NCI-H2081 treated with DMSO at 0.1 percent for 48 hours (cell line): Measurements from ENCODE around the gene PTPRCAP.
A peak's percentile ranks its signal among the peaks of the same experiment; 100 is the strongest.

Experiments
- DNase-seq: peaks from one replicate; lab custom pipeline; 2025; lab: John Stamatoyannopoulos, UW

Gene PTPRCAP

DNA sequence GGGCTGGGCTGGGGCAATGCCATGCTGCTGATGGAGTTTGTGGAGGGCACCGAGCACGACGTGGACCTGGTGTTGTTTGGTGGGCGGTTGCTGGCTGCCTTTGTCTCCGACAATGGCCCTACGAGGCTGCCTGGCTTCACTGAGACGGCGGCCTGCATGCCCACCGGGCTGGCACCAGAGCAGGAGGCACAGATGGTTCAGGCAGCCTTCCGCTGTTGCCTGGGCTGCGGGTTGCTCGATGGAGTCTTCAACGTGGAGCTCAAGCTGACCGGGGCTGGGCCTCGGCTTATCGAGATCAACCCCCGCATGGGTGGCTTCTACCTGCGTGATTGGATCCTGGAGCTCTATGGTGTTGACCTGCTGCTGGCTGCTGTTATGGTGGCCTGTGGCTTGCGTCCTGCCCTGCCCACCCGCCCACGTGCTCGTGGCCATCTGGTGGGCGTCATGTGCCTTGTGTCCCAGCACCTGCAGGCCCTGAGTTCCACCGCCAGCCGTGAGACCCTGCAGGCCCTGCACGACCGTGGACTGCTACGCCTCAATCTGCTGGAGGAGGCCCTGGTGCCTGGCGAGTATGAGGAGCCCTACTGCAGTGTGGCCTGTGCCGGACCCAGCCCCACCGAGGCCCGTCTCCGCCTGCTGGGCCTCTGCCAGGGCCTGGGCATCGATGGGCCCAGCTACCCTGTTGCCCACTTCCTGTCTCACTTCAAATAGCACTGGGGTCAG, 13.4 kb downstream of the PTPRCAP start:
- DNase-seq = no peak

DNA sequence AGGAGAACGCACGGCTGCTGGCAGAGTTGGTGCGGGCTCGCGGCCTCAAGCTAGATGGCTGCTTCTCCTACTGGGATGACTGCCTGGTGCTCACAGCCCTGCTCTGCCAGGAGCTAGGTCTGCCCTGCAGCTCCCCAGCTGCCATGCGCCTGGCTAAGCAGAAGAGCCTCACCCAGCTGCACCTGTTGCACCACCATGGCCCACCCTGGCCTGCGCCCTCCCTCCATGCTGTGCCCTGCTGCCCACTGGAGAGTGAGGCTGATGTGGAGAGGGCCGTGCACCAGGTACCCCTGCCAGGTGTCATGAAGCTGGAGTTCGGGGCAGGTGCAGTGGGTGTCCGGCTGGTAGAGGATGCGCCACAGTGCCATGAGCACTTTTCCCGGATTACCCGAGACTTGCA, 14.0 kb downstream of the PTPRCAP start:
- DNase-seq = no peak

DNA sequence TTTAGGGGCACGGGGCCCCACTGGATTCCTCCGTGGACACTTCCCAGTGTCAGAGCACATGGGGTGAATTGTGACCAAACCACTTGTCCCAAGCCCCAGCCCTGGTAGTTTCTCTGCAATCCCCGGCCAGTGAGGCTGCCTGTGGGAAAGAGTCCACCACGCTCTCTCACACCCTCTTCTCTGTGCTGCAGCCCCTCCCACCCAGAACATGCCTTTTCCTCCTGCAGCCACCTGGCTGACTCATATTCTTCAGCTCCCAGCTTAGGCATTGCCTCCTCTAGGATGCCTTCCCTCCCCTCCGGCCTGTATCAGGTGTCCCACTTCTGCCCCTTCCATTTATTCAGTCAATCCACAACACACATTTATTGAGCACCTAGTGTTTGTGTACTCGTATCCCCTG, 14.6 kb downstream of the PTPRCAP start:
- DNase-seq = no peak

GRCh38 chr11:67421430-67422031, 16.0 kb downstream of the PTPRCAP start:
- no peak for DNase-seq

DNA sequence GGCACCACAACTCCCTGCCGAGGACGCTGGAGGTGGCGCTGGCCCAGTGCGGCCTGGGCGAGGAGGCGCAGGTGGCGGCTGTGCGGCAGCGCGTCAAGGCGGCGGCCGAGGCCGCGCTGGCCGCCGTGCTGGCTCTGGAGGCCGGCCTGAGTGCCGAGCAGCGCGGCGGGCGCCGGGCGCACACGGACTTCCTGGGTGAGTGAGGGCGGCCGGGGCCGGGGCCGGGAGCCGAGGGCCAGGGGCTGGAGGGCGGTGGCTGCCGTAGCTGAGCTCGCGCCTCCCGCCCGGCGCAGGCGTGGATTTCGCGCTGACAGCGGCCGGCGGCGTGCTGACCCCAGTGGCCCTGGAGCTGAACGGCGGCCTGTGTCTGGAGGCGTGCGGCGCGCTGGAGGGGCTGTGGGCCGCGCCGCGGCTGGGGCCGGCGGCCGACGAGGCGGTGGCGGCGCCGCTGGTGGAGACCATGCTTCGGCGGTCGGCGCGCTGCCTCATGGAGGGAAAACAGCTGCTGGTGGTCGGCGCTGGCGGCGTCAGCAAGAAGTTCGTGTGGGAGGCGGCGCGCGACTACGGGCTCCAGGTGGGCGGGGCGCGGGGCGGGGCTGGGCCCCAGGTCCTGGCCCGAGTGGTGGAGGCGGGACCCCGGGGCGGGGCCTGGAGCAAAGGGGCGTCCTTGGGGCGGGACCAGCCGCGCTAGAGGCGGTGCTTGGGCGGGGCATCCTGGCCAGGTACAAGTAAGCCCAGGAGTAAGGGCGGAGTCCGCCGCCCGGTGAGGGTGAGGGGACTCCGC, 16.6 kb downstream of the PTPRCAP start:
- peak; percentile 22 for DNase-seq

DNA sequence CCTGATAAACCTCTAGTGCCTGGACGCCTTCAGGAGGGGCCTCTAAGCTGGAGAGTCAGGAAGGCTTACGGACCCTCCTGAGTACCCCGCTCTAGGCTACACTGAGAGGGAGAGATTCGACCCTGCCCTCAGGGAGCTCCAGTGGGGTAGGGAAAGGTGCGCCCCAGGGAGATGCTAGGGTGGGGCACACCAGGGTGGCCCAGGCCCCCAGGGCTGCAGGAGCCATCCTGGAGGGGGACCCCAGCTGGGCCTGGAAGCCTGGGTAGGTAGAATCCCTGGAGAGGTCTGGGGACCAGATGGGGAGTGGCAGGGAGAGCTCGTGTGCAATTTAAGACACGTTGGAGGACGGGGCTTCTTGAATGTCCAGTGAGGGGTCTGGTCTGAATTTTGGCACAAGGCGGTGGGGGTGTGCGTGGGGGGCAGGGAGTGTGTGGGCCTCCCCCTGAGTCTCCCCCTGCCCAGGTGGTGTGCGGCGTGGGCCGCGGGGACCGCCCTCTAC, 17.3 kb downstream of the PTPRCAP start:
- DNase-seq = no peak

GRCh38 chr11:67419325-67420049, 18.0 kb downstream of the PTPRCAP start:
- DNase-seq = no peak

GRCh38 chr11:67418476-67419281, 18.8 kb downstream of the PTPRCAP start:
- DNase-seq = no peak

- no peak for DNase-seq
These were observed 20.1 kb downstream of the PTPRCAP start for GRCh38 chr11:67417425-67417824.

DNA sequence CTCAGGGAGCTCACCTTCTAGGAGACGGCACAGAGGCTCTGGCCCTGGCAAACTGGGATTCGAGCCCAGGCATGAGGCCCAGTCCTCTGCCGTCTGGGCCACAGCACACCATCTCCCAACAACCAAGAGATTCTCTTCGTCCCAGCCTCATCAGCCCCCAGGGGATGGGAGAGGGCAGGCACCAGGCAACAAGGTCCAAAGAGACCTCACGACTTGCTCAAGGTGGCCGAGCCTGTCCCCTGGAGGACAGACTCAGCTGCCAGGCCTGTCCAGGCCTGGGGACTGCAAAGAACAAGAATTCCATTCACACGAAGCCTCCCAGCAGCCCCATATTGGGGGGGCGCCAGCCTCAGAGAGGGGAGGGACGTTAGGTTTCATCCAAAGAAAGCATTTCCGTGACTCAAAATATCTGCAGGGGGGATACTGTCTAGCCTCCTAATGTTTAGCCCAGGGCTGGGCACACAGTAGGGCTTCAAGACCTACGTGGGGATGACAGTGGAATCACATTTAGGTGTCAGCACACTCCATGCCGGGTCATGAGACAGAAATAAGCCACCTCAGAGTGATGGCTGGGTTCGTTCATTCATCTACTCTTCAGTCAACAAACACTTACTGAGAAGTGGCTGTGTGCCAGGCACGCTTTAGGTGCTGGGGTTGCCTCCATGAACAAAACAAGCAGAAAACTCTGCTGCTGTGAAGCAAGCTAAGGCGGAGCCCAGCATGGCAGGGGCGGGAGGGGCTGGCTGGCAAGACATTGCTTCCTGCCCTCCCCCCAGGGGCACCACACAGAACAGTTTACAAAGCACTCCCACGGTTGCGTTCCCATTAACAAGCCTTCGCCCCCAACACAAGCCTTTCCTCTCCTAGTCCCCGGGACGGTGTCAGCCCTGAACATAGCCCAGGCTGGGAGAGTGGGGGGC, 20.8 kb downstream of the PTPRCAP start:
- peak; percentile 18 for DNase-seq

GRCh38 chr11:67415501-67416304, 21.8 kb downstream of the PTPRCAP start, which contains the start of gene CARNS1:
CARNS1 (plus strand) TSS chr11:67415678; CDS start chr11:67416200, 522 bp downstream.
- no peak for DNase-seq

DNA sequence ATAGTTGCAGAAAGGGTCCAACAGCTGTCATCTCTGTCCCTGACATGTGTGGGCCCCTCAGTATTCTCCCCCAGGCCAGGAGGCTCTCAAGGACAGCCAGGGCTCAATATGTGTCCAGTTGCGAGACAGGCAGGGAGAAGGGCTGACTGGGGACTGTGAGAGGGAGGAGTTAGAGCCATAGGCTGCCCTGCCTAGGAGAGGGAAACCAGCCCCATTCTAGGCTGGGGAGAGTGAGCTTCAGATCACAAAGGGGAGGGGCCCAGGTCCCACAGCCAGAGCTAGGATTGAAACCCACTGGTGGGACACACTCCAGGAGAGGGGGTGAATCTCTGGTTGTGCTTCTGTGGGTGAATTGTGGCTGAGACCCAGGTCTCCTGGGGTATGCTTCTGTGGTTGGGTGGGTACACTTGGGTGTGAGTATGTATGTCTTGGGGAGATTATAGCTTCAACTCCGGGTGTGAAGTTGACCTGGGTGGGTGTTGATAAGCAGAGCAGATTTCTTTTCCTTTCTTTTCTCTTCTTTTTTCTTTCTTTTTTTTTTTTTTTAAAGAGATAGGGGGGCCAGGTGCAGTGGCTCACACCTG, 24.1 kb downstream of the PTPRCAP start:
- DNase-seq = no peak

DNA sequence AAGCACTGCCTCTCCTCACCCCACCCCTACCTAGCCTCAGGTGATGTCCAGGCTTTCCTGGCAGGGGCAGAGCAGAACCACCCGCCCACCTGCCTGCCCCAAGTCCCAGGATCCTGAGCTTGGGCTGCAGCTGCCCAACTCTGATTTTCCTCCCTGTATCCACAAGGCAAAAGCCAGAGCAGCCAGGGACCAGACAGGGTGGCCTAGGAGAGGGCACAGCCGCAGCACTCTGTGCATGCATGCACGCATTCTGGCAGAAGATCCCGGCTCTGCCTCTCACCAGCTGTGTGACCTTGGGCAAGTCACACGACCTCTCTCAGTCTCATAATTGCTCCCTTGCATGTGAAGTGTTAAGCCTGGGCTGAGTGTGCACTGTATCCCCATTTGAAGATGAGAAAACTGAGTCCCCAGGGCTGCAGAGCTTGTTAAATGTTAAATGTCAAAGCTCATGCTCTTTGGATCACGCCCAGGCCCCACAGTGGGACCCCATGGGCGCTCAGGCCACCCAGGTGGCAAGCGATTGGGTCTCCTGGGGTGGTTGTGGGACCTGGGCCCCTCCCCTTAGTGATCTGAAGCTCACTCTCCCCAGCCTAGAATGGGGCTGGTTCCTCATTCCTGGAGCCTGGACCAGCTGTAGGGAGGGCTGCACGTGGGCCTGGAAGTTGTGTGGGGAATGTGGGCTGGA, 24.8 kb downstream of the PTPRCAP start:
- DNase-seq = no peak

DNA sequence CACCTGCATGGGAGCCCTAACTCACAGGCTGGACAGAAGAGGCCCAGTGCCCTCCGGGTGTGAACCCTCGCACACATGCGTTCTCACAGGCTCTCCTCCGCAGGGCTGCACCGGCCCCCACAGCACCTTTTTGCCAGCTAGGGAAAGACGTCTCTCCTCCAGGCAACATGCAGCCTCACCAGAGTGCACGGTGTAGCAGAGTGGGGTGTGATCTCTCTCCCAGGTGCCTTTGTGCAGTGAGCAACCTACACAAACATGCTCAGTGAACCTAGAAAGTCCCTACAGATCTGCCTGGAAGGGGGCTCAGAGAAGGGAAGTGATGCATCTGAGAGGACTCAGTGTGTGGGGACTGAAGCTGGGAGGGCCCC, 25.7 kb downstream of the PTPRCAP start:
- no peak for DNase-seq

DNA sequence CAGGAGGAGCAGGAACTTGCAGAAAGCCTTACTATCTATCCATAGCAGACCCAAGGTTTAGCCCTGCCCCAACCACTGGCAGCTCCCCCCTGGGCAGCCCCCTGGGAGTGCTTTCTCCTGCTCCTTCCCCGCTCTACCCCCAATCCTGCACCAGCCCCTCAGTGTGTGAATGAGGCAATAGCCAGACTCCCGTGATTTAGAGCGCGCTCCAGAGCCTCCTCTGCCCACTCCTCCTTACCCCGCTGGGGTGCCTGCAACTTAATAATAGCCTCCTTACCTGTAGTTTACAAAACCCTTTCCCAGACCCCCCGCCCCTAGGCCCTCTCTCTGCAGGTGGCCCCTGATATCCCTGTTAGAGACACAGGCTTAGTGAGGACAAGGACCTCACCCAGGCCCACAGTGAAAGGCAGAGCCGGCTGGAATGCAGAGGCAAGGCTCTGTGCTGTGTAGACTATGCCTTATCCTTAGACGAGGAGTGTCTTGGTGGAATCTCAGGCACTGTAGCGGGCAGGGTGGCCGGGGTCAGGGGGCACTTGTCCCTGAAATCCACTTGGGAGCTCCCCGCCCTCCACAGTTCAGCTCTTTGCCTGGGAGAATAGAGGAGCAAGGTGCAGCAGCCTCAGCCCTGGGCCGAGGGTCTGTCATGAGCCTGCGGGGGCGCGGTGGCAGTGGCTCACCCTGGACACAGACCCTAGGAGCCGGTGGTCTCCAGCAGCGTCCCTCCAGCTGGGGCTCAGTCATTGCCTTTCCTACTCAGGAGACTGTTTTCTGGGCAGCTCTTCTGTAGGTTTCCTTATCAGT, 26.3 kb downstream of the PTPRCAP start:
- no peak for DNase-seq

DNA sequence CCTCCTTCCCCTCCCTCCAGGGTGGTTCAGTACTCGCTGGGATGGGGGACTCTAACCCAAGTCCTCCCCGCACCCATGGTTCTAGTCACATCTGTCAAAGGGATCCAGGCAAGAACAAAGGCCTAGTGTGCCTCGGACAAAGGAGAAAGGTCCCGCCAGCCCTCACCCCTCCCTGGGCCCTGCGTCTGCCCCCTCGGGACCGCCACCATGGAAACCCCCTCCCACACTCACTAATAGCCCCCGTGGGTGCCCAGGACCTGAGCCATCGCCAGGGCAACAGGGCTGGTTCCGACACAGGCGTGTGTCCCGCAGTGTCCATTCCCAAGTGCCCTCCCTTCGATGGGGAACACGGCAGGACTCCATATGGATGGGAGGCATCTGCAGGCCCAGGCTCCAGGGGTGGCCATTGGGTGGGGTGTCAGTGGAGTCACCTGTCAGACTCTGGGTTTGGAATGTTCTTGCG, 27.1 kb downstream of the PTPRCAP start:
- DNase-seq = no peak

- no peak for DNase-seq
These were observed 27.6 kb downstream of the PTPRCAP start for GRCh38 chr11:67409781-67410368.
